K562 (cell line): Measurements from ENCODE around the gene RPS2. TPM values are rescaled to one million over a fixed set of nuclear protein-coding genes. Genes with fewer than 3 reads are reported as not detected.

Experiments
- DIDO1 ChIP-seq: fragments of 450-650 bp; IDR thresholded peaks from 2 replicates; pipeline ENCODE4 v1.6.1; 2016; ENCODE audit warnings: low read depth, missing biosample characterization, missing genetic modification characterization
- ELF2 ChIP-seq: fragments of 250-450 bp; sonication (Bioruptor Pico); IDR thresholded peaks from 2 replicates; pipeline ENCODE4 v1.5.0; 2021; ENCODE audit warnings: mild to moderate bottlenecking
- FOXM1 ChIP-seq, 2 experiments: fragments of 450-650 bp in 1 of 2; sonication (generic) in 1 of 2; formaldehyde crosslinking in 1 of 2; IDR thresholded peaks; 2 replicates each; pipeline versions ENCODE4 v1.6.1 to v1.9.0; 2017 to 2022; ENCODE audit warnings: low read depth in 2 of 2, mild to moderate bottlenecking in 2 of 2, missing genetic modification reagents in 1 of 2, moderate library complexity in 1 of 2
- FUS ChIP-seq: fragments of 200-400 bp; formaldehyde crosslinking; optimal IDR thresholded peaks from 2 replicates; pipeline ENCODE3; 2017; ENCODE audit warnings: low read depth, low read length
- HMG20A ChIP-seq: fragments of 450-650 bp; formaldehyde crosslinking; conservative IDR thresholded peaks from 2 replicates; pipeline ENCODE4 v1.4.0; 2020; ENCODE audit warnings: mild to moderate bottlenecking, mixed read lengths
- IRF2 ChIP-seq: sonication (generic); formaldehyde crosslinking; IDR thresholded peaks from 2 replicates; pipeline ENCODE4 v1.8.1; 2022; ENCODE audit warnings: mild to moderate bottlenecking, missing genetic modification reagents
- JUND ChIP-seq, 2 experiments: IDR thresholded peaks; 2 replicates in 1 of 2; 3 replicates in 1 of 2; pipeline ENCODE4 v1.6.1; 2011; ENCODE audit warnings: borderline replicate concordance in 2 of 2, low read depth in 2 of 2, low read length in 2 of 2, improper control_type of control experiment in 1 of 2, missing biosample characterization in 1 of 2, missing genetic modification characterization in 1 of 2, missing genetic modification reagents in 1 of 2
- MLX ChIP-seq, 2 experiments: fragments of 450-650 bp in 1 of 2; sonication (generic) in 1 of 2; formaldehyde crosslinking; conservative IDR thresholded peaks; 2 replicates each; pipeline versions ENCODE4 v1.4.0 to v1.8.1; 2020 to 2022; ENCODE audit warnings: mild to moderate bottlenecking in 1 of 2, missing genetic modification reagents in 1 of 2
- MYNN ChIP-seq, 2 experiments: sonication (generic); formaldehyde crosslinking in 1 of 2; IDR thresholded peaks; 2 replicates each; pipeline versions ENCODE4 v1.5.0 to v1.6.1; 2016 to 2020; ENCODE audit warnings: antibody characterized with exemption in 1 of 2, missing genetic modification reagents in 1 of 2
- NELFE ChIP-seq: IDR thresholded peaks from 2 replicates; pipeline ENCODE4 v1.6.1; 2011; ENCODE audit warnings: mild to moderate bottlenecking; ENCODE audit not compliant: insufficient read depth, insufficient read length
- PATZ1 ChIP-seq: fragments of 250-450 bp; sonication (Bioruptor Pico); IDR thresholded peaks from 2 replicates; pipeline ENCODE4 v1.5.0; 2020; ENCODE audit warnings: mild to moderate bottlenecking, borderline replicate concordance
- POLR2H ChIP-seq: IDR thresholded peaks from 2 replicates; pipeline ENCODE4 v1.6.1; 2016; ENCODE audit warnings: missing genetic modification characterization, low read depth, mild to moderate bottlenecking, control low read depth, missing compliant biosample characterization, moderate library complexity
- SMAD3 ChIP-seq: fragments of 450-650 bp; formaldehyde crosslinking; conservative IDR thresholded peaks from 2 replicates; pipeline ENCODE4 v1.4.0; 2020; ENCODE audit warnings: mild to moderate bottlenecking
- SMARCE1 ChIP-seq: fragments of 450-650 bp; IDR thresholded peaks from 2 replicates; pipeline ENCODE4 v1.7.1; 2016; ENCODE audit warnings: mild to moderate bottlenecking
- SNAPC5 ChIP-seq: fragments of 250-450 bp; sonication (Bioruptor Pico); IDR thresholded peaks from 2 replicates; pipeline ENCODE4 v1.8.0; 2021; ENCODE audit warnings: moderate library complexity, mild to moderate bottlenecking, inconsistent platforms
- TSHZ1 ChIP-seq: fragments of 250-450 bp; sonication (Bioruptor Pico); IDR thresholded peaks from 2 replicates; pipeline ENCODE4 v1.4.0; 2020; ENCODE audit warnings: mild to moderate bottlenecking, moderate library complexity
- ZBTB12 ChIP-seq: fragments of 250-450 bp; sonication (Bioruptor Pico); IDR thresholded peaks from 2 replicates; pipeline ENCODE4 v1.4.0; 2020
- ZEB2 ChIP-seq: fragments of 450-650 bp; IDR thresholded peaks from 2 replicates; pipeline ENCODE4 v1.6.1; 2016
- ZKSCAN3 ChIP-seq: fragments of 250-450 bp; sonication (Bioruptor Pico); IDR thresholded peaks from 2 replicates; pipeline ENCODE4 v1.4.0; 2020
- ZNF830 ChIP-seq: fragments of 250-450 bp; sonication (Bioruptor Pico); IDR thresholded peaks from 2 replicates; pipeline ENCODE4 v1.5.0; 2021; ENCODE audit warnings: mild to moderate bottlenecking
- polyA plus RNA-seq, 8 experiments: library from polyadenylated mRNA; depleted of rRNA in 4 of 8; stranded (reverse) in 5 of 8; unstranded in 3 of 8; fragments of >200 nt; fragmentation: Nextera tagmentation in 2 of 8; fragmentation: Illumina TruSeq in 1 of 8; extraction: Ambion mirVana in 2 of 8; extraction: Trizol in 1 of 8; gene quantifications; 2 replicates each; pipeline versions ENCODE4 v1.2.1 to v1.2.3, GENCODE V29; 2011 to 2014; ENCODE audit warnings: inconsistent platforms in 1 of 8, missing spikeins in 1 of 8
- total RNA-seq, 7 experiments: library from RNA; depleted of rRNA in 6 of 7; stranded (reverse); fragments of >200 nt in 6 of 7; fragmentation: Illumina TruSeq in 2 of 7; extraction: Trizol in 2 of 7; gene quantifications; 2 replicates each; pipeline versions ENCODE4 v1.2.1 to v1.2.3, GENCODE V29; 2011 to 2021; ENCODE audit warnings: low replicate concordance in 1 of 7

The RPS2 gene
- total and polyA plus RNA-seq, 9 of the 15 experiments (the other 6 are each of a cell fraction or from before 2014, with no cell fraction given): 834 to 4,794 (median 3,793) TPM

- TF ChIP-seq SMAD3 (CRISPR knock-in tag) (no peak), MYNN (IDR thresholded peaks at IDR 0.05) (0 out of 2 replicates have a peak, but pooled peaks have one; percentile 17), MYNN (CRISPR knock-in tag; IDR thresholded peaks at IDR 0.05) (no peak), TSHZ1 (CRISPR knock-in tag) (no peak), PATZ1 (no peak), JUND (IDR thresholded peaks at IDR 0.05; ENCODE audit: borderline replicate concordance, low read depth, low read length) (peak; percentile 44), JUND (tag; IDR thresholded peaks at IDR 0.05; ENCODE audit: borderline replicate concordance, low read depth, low read length) (no peak; the same call in 2 of the 3 replicates), HMG20A (CRISPR knock-in tag) (no peak), DIDO1 (tag) (no peak), FOXM1 (IDR thresholded peaks at IDR 0.05; ENCODE audit: low read depth) (no peak), FOXM1 (CRISPR knock-in tag; IDR thresholded peaks at IDR 0.05; ENCODE audit: low read depth) (peak; percentile 88; the same call in 1 of the 2 replicates), FUS (no peak), ELF2 (no peak), ZKSCAN3 (CRISPR knock-in tag) (no peak), POLR2H (tag) (no peak), NELFE (no peak), IRF2 (CRISPR knock-in tag) (no peak), MLX (CRISPR knock-in tag; conservative IDR thresholded peaks at IDR 0.05) (0 out of 4 replicates have a peak, but pooled peaks of 1 of the 2 experiments have one; percentile 47), SMARCE1 (no peak), ZNF830 (CRISPR knock-in tag) (no peak), SNAPC5 (CRISPR knock-in tag) (no peak), ZEB2 (no peak), ZBTB12 (no peak)
Measured at GRCh38 chr16:1929578-1930337, 34.9 kb downstream of the RPS2 start (continued).
